Duodenal mucosa (tissue), 2 donors: ENCODE data around the gene SEZ6.

ENCODE experiments used
- H3K27ac ChIP-seq: one replicate; pipeline ENCODE4 v1.7.0; 2013; ENCODE audit warnings: low read depth, low read length
- H3K27me3 ChIP-seq, 2 donors: one replicate each; pipeline ENCODE4 v1.7.0; 2013; ENCODE audit warnings: low read length in 2 of 2, control low read depth in 1 of 2; ENCODE audit not compliant: insufficient read depth in 2 of 2, control insufficient read depth in 1 of 2
- H3K36me3 ChIP-seq, 2 donors: one replicate each; pipeline ENCODE4 v1.7.0; 2013; ENCODE audit warnings: low read length in 2 of 2, control low read depth in 1 of 2; ENCODE audit not compliant: insufficient read depth in 2 of 2, control insufficient read depth in 1 of 2
- H3K4me1 ChIP-seq, 2 donors: one replicate each; pipeline ENCODE4 v1.7.0; 2013; ENCODE audit warnings: low read length in 2 of 2, control low read depth in 1 of 2; ENCODE audit not compliant: insufficient read depth in 2 of 2, control insufficient read depth in 1 of 2
- H3K4me3 ChIP-seq, 2 donors: one replicate each; pipeline ENCODE4 v1.7.0; 2013; ENCODE audit warnings: low read length in 2 of 2, low read depth in 1 of 2
- H3K9ac ChIP-seq, 2 donors: one replicate each; pipeline ENCODE4 v1.7.0; 2013; ENCODE audit warnings: low read length in 2 of 2, low read depth in 1 of 2
- H3K9me3 ChIP-seq, 2 donors: one replicate each; pipeline ENCODE4 v1.7.0; 2013; ENCODE audit warnings: low read length in 2 of 2, control low read depth in 1 of 2; ENCODE audit not compliant: control insufficient read depth in 1 of 2

Gene SEZ6

DNA sequence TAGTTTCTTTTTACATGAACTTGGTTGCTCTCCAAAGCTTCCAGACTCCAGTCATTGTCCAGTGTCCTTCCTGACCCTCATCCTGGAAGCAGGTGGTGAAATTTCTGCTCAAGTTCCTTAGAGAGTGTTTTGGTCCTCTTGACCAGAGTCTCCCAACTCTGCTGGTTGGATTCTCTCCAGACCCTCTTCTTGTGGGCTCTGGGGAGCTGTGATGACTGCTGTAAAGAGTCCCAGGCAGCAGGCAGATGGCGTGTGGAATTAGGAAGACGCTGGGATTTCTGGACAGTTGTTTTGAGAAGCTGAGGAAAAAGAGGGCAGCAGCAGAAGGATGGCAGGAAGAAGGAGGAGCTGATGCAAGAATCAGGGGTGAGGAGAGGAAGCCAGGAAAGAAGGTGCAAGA is 1.6 kb upstream of the SEZ6 start:
- H3K9me3 ChIP-seq: no peaks in the 10 kb centered on the region
- no peak overlapping the region for H3K4me3 ChIP-seq
- peaks cover 41 to 54% of the 10 kb centered on the region in 2 donors for H3K27me3 ChIP-seq
- no peak overlapping the region for H3K27ac ChIP-seq
- no peak overlapping the region for H3K9ac ChIP-seq
- no peaks in the 10 kb centered on the region for H3K4me1 ChIP-seq
- no peaks in the 10 kb centered on the region for H3K36me3 ChIP-seq

DNA sequence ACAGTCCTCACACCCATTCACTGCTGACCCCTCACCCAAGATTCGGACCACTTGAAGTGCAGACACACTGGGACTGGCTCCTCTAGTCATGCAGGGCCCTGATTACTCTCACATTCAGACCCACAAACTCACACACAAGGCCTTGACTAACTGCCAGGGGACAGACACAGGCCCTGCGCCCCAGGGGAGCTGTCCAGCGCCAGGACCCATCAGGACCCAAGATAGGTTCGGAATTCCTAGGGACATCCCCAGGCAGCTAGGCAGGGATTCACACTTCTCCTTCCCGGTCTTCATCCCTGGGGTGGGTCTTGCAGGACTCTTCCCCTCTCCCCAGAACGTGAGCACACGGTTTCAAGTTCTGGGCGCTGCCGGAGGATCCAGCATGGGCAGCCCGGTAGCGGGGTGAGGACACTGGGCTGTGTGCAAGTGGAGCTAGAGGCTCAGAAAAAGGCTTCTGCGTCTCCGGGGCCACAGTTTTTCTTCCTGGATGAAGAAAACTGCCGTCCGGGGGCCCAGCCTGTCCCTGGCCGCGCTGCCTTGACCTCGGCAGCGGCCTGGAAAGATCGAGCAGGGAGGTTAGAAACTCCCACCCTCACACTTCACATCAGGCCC is 1.6 kb downstream of the SEZ6 start:
- Histone ChIP-seq H3K27me3 (peaks cover 41 to 47% of the 10 kb centered on the region in 2 donors), H3K9me3 (no peaks in the 10 kb centered on the region), H3K9ac (no peak overlapping the region), H3K4me3 (no peak overlapping the region), H3K27ac (no peak overlapping the region), H3K36me3 (no peaks in the 10 kb centered on the region), H3K4me1 (no peaks in the 10 kb centered on the region)

DNA sequence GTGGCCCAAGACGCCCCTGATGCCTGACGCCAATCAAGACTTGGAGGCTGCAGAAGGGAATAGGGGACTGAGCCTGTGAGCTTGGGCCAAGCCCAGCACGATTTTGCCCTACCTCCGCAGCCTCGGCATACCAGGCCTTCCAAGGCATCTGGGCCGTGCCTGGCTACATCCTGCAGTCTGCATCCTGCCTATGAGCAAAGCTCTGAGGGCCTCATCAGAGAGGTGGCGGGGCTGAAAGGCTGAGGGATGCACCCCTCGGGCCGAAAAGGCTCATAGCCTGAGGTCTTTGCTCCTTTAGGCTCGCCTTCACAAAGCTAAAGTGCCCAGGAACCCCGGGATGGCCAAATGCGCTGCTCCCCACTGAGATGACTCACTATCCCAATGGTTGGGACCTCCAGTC is 2.5 kb downstream of the SEZ6 start:
- no peaks in the 10 kb centered on the region for H3K9me3 ChIP-seq
- peaks cover 37 to 43% of the 10 kb centered on the region in 2 donors for H3K27me3 ChIP-seq
- no peaks in the 10 kb centered on the region for H3K36me3 ChIP-seq
- no peak overlapping the region for H3K9ac ChIP-seq
- no peak overlapping the region for H3K4me3 ChIP-seq
- H3K4me1 ChIP-seq: no peaks in the 10 kb centered on the region
- H3K27ac ChIP-seq: no peak overlapping the region

DNA sequence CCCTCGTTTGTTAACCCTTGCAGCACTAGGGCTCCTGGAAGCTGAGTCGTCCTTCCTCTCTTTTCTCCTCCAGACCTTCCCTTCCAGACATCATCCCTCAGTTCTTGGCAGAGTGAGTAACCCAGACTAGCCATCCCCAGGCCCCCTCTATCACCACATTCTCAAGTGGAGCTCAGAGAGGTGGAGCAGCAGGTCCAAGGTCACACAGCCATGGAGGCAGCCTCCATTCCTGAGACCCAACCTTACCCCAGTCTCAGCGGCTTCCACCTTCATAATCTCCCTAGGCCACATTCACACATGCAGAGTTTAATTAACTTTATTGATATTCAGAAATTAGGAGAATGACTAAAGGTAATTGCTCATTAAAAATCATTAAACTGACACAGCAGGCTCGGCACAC is 3.0 kb downstream of the SEZ6 start:
- H3K4me3 ChIP-seq: no peak overlapping the region
- no peak overlapping the region for H3K9ac ChIP-seq
- no peaks in the 10 kb centered on the region for H3K9me3 ChIP-seq
- H3K27ac ChIP-seq: no peak overlapping the region
- H3K4me1 ChIP-seq: no peaks in the 10 kb centered on the region
- peaks cover 35 to 38% of the 10 kb centered on the region in 2 donors for H3K27me3 ChIP-seq
- H3K36me3 ChIP-seq: no peaks in the 10 kb centered on the region

DNA sequence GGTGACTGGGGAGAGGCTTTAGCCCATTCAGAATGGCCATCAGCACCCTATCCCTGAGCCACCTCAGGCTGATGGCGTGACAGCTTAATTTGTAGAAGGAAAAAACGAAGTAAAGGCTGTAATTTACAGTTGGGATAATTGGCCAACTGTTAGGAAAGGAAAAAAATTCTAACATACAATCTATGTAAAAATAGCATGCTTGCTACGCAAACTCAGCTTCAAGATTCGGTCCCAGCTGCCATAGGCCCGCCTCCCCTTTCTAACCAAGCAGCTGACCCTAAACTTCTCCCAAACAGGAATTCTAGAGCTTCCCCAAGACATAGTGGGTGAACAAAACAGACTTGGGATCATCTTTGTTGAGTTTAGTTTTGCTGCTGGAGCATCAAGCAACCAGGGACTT is 4.9 kb downstream of the SEZ6 start:
- no peaks in the 10 kb centered on the region for H3K9me3 ChIP-seq
- H3K36me3 ChIP-seq: no peaks in the 10 kb centered on the region
- no peaks in the 10 kb centered on the region for H3K4me1 ChIP-seq
- no peak overlapping the region for H3K27ac ChIP-seq
- peaks cover 19 to 24% of the 10 kb centered on the region in 2 donors for H3K27me3 ChIP-seq
- H3K9ac ChIP-seq: no peak overlapping the region
- H3K4me3 ChIP-seq: no peak overlapping the region

DNA sequence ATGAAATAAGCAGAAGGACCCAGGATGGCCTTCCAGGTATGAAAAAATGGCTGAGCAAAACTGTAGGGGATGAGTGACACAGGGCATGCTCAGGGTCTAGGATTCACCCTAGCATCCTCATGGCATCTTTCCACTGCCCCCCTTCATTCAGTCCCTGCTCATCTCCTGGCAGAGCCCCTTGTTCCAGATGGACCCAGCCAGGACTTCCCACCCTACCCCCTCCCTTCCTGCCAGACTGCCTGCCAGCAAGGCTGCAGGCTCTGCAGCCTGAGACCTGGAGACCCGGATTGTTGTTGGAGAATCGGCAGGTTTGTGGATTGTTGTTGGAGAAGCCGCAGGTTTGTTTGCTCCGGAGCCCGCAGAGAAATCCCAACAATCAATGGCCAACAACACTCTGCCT is 6.6 kb downstream of the SEZ6 start:
- Histone ChIP-seq H3K27ac (no peak overlapping the region), H3K9ac (no peak overlapping the region), H3K4me1 (no peaks in the 10 kb centered on the region), H3K4me3 (no peak overlapping the region), H3K36me3 (no peaks in the 10 kb centered on the region), H3K27me3 (peaks cover 7 to 11% of the 10 kb centered on the region in 2 donors), H3K9me3 (no peaks in the 10 kb centered on the region)

DNA sequence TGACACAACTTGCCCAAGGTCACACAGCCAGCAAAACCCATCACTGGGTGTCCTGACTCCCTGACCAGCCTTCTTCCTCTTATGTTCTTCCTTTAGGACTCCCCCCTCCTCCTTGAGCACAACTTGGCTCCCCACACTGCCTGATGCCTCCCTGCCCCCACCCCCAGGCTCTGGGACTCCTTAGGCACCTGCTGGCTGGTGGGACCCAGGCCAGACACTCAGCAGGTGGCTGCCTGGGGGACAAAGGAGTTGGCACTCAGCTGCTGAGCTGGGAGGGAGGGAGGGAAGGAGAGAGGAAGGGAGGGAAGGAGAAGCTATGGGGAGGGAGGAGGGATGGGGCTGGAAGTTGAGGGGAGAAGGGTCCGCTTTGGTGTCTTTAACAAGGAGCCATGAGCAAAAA is 8.0 kb downstream of the SEZ6 start:
- H3K27ac ChIP-seq: no peak overlapping the region
- H3K9me3 ChIP-seq: no peaks in the 10 kb centered on the region
- no peaks in the 10 kb centered on the region for H3K36me3 ChIP-seq
- no peaks in the 10 kb centered on the region for H3K4me1 ChIP-seq
- no peak overlapping the region for H3K9ac ChIP-seq
- no peaks in the 10 kb centered on the region for H3K27me3 ChIP-seq
- H3K4me3 ChIP-seq: no peak overlapping the region

DNA sequence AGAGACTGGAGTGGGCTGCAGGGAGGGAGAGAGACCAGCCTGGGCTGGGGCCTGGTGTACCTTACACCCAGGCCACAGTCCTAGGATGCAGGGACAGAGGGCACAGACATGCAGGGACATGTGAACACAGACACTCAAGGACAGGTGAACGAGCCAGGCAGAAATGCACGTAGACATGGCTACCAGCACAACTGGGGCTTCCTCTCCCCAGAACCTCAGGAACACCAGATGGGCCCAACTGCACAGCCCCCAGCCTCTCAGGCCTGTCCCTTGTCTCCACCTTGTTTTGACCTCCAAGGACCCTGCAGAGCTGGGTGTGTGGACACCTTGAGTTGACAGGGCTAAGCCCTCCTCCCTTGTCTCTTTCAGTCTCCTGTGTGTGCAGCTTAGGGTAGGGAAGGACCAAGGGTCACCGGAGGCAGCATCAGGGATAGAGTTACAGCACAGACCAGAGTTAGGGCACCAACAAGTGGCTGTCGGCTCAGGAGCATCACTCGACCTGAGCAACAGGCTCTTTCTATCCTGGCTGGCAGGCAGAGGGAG is 9.2 kb downstream of the SEZ6 start:
- Histone ChIP-seq H3K4me3 (no peak overlapping the region), H3K9me3 (no peaks in the 10 kb centered on the region), H3K4me1 (peaks cover 0 to 4% of the 10 kb centered on the region in 2 donors), H3K27ac (no peak overlapping the region), H3K27me3 (no peaks in the 10 kb centered on the region), H3K9ac (no peak overlapping the region), H3K36me3 (no peaks in the 10 kb centered on the region)

DNA sequence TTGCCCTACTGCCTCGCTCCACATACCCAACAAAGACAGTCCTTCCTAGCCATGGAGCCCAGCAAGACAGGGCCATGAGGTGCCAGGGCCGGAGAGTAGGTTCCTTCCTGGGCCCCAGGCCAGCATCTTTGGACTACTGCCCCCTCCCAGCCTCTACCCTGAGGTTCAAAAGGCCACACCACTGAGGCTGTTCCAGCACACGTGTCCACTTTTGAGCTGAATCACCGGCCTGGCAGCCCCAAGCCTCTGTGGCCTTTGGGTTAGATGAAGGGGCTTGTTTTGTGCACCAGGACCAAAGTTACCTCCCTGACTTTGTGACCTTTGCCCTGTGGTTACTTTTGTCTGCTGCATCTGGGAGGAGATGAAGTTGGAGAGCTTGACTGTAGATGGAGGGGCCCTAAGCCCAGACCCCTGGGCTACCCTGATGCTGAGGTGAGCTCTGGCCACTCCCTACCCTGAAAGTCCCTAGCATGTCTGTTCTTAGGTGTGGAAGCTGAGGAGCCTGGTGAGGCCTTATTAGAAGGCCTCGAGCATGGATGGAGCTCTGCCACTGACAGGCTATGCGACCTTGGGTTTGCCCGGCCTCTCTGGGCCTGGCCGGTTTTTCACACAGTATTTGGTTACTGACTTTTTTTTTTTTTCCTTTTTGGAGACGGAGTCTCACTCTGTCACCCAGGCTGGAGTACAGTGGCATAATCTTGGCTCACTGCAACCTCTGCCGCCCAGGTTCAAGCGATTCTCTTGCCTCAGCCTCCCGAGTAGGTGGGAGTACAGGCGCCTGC is 12.0 kb downstream of the SEZ6 start:
- Histone ChIP-seq H3K27ac (no peak overlapping the region), H3K4me1 (peaks cover 0 to 5% of the 10 kb centered on the region in 2 donors), H3K36me3 (no peaks in the 10 kb centered on the region), H3K9me3 (no peaks in the 10 kb centered on the region), H3K4me3 (no peak overlapping the region), H3K9ac (no peak overlapping the region), H3K27me3 (no peaks in the 10 kb centered on the region)
